Measurements from ENCODE around the gene LDHD.
A peak's percentile ranks its signal among the peaks of the same experiment; 100 is the strongest.

Gene LDHD

DNA sequence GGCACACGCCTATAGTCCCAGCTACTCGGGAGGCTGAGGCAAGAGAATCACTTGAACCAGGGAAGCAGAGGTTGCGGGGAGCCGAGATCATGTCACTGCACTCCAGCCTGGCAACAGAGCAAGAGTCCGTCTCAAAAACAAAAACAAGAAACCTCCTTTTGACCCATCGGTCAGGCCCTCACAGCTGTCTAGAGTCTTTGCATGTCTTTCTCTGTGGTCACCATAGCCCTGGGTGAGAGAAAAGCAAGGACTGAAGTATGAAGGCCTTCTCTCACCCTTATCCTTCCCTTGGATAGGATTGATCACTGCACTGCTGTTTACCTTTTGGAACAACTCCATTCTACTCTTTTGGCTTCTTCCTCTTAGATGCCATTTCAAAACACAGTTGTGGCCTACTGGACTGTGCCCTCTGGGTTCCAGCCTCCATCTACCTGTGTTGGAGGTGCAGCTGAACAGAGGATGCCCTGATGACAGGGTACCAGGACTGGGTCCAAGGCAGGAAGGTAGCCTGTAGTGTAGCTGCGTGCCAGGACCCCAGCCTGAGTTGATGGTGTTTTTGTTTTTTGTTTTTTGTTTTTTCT lies 37.1 kb downstream of the LDHD start:
- DNase-seq, result no peak

DNA sequence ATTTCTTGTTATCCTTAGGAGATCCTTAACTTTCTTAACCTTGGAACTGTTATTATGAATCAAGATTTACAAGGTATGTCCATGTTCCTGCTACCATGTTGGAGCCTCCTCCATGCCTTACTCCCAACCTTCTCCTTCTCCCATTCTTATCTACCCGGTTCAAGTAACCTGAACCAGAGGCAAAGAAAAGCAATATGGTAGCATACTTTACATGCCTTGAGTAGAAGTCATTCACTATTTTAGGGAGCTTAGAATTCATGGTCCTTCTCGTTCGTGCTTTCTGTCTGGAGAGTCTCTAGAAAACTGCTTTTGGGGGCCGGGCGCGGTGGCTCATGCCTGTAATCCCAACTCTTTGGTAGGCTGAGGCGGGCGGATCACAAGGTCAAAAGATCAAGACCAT lies 37.7 kb downstream of the LDHD start:
- DNase-seq, result no peak

DNA sequence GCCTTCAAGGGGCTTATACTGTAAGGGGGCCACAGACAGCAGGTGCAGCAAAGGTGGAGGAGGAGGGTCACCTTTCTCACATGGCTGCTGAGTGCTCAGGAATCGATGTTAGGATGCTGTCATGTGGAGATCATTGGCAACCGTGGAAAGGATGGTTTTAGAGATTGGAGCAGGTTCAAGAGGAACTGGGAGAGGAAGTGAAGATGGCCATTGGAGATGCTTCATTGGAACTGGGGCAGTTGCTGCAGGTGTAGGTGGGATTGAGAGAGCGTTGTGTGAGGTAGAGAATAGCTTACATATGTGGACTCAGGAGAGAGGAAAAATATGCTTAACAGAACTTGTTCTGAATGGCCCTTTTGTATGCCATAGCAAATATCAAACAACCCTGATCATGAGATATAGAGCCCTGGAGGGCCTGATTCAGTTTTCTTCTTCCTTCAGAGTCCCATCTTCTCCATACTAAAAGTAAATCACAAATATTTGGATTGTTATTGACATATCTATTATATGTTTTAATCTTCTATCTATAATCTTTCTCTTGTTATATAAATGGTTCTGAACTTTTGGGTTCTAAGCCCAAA lies 40.8 kb downstream of the LDHD start:
- DNase-seq, result no peak

DNA sequence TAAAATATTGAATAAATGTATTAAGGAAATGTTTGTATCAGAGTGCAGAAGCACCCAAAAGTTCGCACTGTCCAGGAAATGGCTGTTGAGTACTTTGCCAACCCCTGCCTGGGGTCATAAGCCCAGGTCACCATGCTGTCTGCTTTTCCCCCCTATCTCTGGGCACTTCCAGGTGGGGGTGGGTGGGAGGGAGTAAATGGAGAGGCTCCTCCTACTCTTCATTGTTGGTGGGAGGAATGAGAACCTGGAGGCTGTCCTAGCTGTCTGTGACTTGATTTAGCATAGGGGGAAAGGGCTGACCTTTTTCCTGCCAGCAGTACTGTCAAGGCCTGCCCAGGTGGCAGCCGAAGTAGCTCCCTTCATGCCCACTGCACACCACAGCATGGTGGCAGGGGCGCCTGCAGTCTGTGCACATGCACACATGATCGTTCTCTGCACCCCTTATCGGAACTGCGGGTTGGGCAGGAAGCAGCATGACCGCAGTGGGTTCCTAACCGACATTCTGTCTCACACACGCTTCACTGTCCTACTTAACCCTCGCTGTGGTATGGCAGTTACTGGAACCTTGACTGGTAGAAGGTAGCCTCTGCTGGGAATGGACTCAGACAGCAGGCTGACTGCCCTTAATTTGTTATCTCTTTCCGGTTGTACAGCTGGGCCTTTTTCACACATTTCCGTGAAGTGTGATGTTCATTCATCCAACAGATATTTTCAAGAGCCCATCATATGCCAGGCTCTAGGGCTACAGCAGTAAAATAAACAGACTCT lies 41.5 kb downstream of the LDHD start:
- peak; percentile 22 to 34 (median 22) for DNase-seq

DNA sequence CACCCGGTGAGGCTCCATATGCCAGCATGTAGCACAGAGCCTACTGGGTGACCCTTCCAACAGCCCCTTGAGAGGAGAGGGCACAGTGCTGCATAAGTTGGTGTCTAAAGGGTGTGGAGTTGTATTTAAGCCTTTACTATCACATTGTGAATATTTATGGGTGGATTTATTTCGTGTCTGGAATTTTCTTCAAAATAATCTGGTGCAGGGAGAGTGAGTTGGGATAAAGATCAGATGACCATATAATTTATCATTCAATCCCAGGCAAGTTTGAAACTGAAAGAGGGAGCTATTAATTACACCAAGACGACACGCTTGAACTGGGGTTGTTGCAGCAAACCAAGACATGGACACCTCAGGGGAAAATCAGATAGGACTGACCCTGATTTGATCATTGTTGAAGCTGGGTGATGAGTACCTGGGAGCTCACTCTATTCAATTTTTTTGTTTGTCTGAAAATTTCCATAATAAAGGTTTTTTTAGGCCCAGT lies 42.2 kb downstream of the LDHD start:
- no peak for DNase-seq

DNA sequence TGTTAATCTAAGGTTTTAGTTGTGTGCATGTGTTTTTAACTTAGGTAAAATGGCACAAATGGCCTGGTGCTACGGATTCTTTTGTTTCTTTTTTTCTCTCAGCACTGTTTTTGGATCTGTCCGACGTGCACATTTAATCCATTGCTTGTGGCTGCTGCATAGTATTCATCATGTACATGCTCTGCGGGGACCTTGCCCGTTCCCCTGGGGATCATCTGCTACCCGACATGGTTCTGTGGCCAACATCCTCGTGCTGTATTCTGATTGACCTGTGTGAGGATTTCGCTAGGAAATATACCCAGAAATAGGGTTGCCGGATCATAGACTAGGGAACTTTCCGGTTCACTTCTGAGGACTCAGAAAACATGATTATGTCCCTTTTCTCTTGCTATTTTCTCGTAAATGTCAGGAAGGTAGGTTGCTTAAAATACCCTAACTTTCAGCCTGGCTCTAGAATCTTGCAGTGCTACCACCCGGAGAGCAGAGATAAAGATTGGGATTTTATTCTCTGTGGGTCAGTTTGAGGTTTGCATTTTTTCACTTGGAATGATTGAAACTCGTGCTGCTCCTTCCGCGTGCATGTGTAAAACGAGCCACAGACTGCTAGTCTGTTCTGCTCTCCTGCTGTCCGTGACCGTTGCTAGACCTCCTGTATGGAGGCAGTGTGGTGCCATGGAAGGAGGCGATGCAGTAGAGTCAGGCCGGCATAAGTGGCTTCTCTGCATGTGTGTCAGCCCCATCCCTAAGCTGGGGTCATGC lies 42.9 kb downstream of the LDHD start:
- DNase-seq, result no peak

DNA sequence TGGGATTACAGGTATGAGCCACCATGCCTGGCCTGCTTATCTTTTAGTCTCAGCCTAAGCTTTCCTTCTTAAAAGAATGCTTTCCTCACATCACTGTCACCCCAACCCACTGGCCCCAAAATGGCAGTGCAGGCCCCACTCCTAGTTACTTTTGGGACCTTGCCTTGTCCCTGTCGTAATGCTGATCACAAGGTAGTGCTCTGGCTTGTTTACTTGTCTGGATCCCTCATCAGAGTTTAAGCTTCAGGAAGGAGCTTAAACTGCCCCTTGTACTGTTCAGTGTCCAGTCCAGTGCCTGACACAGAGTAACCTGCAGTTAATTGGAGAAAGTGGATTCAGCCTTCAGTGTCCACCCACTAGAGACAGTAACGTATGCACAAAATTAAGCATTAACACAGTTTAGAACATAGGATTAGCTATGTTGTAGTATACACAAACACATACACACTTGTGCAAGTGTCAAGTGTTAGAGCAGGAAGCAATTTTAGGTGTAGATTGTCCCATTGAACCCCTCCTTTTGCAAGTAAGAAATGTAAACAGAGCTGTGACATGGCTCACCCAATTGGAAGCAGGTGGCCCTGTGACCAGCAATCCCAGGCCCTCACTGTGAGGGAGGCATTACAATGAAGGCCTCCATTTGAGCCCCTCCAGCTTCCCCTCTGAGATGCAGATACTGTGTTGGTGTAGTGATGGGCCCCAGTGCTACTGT lies 44.2 kb downstream of the LDHD start:
- DNase-seq, result no peak

DNA sequence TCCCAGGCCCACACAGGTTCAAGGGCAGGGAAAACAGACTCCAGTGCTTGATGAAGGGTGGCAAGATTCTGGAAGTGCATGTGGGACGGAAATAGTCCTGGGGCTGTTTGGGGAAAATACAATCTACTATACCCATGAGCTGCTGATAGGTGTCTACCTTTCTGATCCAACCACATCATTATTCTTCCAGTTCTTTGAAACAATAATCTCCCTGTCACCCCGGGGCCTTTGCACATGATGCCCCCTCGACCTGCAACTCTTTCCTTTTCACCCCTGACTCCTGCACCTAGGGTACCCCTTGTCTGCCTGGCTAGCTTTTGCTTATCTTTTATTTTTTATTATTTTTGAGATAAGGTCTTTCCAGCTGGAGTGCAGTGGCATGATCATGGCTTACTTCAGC lies 45.0 kb downstream of the LDHD start:
- DNase-seq, result no peak

DNA sequence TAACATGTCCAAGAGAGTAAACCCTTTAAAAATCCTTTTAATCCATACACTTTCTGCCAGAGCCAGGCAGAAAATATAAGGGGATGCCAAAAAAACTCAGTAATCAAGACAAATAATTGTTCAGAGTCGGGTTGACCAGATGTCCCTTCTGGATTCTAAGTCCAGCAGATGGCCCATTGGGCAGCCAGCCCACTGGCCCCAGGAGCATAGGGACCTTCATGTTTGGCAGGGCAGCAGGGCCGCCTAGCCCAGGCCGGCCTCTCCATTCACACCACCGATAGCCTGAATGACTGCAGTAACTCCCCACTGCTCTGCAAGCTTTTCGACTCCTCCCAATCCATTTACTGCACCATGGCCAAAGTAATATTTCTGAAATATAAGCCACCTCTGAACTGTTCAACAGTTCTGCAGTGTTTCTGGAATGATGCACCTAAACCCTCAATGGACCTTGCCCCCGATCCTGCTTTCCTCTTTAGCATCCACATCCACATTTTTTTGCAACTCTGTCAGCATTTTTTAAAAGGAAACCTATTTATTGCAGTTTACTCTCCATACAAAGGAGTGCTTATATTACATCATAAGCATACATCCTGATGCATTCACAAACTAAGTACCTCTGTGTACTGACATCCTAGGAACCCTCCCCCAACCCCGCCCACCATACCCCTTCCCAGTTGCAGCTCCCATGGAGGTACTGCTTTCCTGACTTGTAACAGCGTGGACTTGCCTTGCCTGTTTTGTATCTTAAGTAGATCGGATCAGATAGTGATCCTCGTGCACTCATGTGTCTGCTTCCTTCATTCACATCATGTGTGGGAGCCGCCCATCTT lies 46.4 kb downstream of the LDHD start:
- no peak for DNase-seq

DNA sequence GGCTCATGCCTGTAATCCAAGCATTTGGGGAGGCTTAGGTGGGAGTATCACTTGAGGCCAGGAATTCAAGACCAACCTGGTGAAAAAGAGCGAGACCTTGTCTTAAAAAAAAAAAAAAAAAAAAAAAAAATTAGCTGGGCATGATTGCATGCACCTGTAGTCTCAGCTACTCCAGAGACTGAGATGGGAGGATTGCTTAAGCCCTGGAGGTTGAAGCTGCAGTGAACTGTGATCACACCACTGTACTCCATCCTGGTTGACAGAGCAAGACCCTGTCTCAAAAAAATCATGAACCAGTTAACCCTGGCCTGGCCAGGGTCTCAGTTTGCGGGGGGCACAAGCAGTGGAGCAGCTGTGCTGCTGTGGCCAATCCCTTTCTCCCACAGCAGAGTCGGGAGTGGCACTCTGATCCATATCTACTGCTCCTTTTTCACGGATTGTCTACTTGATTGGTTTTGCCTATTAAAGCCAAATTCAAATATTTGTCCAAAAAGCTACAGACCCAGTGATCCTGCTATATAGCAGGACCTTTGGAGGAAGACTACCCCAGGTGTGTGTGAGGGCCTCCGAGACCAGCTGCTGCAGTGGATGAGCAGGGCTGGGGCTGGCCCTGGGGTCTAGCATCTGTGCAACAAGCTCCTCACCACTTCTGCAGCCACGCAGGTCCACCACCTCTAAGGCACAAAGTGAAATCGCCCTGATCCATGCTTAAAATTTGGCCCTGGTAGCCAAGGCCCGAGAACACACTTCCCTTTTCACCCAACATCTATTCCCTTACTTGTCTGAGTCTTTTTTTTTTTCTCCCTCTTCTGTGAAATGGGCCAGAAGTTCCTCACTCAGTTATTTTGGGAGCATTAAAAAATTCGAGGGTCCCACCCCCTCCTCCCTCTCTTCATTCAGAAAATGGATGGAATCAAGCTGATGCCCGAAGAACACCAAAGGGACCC lies 48.2 kb downstream of the LDHD start:
- DNase-seq, result no peak

DNA sequence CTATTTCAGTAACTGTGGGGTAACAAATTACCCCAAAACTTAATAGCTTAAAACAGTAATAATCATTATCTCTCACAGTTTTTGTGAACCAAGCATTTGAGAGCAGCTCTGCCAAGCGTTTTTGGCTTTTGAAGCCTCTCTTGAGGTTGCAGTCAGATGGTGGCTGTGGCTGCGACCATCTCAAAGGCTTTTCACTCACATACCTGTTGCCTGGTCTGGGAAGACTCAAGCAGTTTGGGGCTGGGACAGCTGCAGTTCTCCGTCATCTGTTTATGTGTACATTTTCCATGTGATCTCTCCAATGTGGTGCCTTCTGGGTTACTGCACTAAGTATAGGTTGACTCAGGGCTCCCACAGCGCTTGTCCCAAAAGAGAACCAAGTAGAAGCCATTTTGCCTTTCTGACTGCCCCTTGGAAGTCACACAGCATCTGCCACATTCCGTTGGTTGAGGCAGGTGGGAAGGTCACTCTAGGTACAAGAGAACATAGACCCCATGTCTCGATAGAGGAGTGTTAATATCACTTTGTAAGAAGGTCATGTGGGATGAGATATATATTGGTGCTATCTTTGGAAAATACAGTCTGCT lies 49.6 kb downstream of the LDHD start:
- no peak for DNase-seq

DNA sequence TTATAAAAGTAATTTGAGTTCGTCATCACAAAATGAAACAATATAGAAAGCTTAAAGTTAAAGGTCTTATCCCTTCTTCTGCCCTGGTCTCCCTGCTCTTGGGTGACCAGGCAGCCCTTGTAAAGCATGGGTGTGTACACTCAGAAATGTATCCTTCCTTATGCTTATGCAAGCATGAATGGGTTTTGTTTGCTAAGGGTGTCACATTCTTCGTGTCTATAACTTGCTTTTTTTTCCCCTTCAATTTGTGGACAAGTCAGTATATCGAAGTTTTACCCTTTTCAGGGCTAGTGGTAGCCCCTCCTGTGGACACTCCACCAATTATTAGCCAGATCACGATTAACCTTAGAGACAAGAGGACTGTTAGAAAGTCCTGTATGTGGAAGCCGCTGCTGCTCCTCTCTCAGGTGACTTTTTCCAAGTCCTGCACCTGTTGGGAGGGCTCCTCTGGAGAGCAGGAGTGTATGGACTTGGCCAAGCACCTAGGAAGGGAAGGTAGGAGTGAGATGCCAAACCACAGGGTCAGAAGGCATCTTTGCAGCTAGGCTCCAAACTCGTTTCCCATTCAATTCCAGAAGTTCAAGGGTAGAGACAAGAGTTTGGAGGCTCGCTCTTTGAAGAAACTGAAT lies 50.9 kb downstream of the LDHD start:
- DNase-seq, result peak in 1 of 3 donors; percentile 32

DNA sequence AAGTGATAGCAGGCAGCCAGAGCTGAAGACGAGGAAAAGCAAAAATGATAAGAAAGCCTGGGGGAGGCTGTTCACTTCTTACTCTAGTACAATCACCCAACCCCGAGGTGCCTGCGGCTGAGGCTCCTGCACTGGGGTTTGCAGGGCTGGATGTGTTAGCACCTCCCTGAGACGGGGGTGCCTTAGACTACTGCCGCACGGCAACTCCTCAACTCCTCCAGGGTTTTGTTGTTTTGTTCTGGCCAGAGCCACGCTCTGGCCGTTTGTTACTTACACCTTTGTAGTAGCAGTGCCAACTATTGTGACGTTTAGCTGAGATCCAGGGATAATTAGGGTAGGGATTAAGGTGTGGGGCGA lies 51.5 kb downstream of the LDHD start:
- no peak for DNase-seq

DNA sequence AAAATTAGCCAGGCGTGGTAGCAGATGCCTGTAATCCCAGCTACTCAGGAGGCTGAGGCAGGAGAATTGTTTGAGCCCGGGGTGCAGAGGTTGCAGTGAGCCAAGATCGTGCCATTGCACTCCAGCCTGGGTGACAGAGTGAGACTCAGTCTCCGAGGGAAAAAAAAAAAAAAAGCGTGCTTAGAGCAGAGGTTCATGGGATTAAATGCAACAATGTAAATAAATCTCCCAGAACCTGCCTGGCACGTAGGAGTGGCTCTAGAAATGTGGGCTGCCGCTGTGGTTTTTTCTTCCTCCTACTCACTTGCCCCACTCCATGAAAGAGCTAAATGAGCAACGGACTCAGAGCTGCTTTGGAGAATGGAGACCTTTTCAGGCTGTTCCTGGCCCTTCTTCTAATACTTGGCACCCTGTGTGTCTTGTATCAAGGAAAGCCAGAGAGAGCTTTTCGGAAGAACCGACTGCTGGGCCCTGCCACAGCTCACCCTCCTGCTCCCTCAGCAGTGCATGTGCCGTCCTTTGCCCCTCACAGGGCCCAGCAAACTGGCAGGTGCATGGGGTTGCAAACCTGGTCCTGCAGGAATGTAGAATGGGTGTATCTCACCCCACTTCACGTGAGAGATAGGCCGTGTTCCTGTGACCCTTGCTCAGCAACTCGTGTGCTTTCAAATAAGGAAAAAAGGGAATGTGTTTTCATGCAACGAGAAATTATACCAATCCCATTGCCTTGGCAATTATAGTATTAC lies 52.0 kb downstream of the LDHD start:
- DNase-seq, result peak; percentile 47 to 60 (median 57)

DNA sequence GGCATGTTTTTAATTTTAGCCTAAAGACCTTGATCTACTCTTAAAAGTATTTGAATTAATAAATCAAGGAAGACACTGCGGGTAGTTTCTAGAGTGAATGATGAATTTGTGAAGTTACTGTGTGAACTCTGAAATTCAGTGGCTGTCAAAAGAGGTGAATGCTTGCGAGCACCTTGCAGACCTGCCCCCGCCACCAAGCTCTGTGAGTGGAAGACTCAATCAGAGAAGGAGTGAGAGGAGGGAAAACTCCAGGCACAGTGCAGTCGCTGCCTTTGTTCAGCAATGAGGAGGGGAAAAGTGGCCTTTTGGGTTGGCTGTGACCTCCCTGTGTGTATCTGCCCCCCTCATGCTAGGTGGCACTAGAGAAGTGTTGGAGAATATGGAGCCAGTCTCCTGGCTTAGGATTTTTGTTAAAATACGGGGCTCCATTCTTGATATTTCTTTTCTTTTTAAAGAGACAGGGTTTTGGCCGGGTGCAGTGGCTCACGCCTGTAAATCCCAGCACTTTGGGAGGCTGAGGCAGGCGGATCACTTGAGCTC lies 53.0 kb downstream of the LDHD start:
- DNase-seq, result no peak

DNA sequence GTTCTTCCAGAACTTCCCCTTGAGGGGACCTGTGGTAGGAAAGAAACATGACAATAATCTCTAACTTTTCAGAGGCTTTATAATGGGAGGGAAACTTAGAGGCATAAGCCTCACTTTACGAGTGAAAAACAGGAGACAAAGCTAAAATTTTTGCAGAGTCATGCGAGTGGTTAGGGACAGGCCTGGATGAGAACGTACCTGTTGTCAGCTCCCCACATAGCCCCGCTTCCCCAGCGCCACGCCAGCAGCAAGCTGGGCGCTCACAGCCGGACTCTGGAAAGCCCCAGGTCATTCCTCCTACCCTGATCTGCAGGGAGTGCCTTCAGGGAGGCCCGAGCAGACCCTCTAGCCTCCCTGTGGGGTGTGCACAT lies 53.6 kb downstream of the LDHD start:
- no peak for DNase-seq

DNA sequence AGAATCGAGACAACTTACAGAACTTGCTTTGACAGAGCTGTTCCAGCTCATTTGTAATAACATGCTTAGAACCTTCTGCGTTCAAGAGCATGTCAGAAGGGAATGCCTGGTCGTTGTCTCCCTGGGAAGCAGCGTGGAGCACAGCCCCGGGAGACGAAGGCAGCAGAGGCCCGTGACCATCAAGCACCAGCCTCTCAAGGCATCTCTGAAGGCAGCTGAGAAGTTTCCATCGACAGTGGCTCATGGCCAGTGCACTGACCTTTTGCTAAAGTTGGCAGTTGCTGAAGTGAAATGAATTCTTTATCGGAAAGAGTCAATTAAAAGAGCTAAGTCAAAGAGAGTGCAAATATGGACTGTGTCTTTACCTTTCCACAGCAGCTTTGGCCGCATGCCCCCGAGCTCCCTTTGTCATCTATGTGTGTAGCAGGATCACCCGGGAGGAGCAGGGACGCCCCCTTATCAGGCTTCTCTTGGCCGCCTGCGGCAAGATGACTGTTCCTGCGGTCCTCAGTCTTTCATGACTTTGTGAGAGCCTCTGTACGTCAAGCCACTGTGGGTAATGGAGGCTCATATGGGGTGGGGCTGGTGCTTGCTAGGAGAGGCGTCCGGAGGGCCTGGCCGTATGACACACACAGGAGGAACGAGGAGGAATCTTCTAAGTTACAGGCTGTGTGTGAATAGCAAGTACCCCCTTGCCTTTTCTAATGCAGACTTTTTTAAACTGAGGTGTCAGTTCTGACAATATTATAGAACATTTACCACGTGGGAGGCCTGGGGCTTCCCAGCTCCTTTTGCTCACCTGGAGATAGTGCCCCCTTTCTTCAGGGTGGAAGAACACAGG lies 54.2 kb downstream of the LDHD start:
- no peak for DNase-seq
